Measurements from ENCODE around the gene STX1B. TPM values are rescaled to one million over a fixed set of nuclear protein-coding genes. Genes with fewer than 3 reads are reported as not detected.
A peak's percentile ranks its signal among the peaks of the same experiment; 100 is the strongest.
"Not testable (repeated sequence)": the region's sequence is repeated elsewhere in the genome, so short reads cannot be mapped to it uniquely, and the experiment has no call there.

The STX1B gene
- total RNA-seq, 1 donor from 2014 or later: 2.1 TPM

- DNase-seq (ENCODE audit: low spot score): no peak
- ATAC-seq: no peak
- intact Hi-C loops (cut with DNase I): no loop called here
Observed at GRCh38 chr16:30946671-30947540, 63.5 kb downstream of the STX1B start.

DNA sequence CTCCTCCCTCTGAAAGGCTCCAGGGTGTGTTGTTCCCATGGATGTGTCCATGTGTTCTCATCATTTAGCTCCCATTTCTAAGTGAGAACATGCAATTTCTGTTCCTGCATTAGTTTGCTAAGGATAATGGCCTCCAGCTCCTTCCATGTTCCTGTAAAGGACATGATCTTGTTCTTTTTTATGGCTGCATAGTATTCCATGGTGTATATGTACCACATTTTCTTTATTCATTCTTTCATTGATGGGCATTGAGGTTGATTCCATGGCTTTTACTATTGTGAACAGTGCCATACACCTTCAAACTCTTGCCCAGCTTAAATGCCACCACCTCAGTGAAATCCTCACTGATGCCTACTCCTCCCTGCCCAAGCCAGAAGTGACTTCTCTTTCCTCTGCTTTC is 66.1 kb downstream of the STX1B start:
- DNase-seq (ENCODE audit: low spot score) (no peak), ATAC-seq (no peak)
- intact Hi-C loops (cut with DNase I): no loop called here

DNA sequence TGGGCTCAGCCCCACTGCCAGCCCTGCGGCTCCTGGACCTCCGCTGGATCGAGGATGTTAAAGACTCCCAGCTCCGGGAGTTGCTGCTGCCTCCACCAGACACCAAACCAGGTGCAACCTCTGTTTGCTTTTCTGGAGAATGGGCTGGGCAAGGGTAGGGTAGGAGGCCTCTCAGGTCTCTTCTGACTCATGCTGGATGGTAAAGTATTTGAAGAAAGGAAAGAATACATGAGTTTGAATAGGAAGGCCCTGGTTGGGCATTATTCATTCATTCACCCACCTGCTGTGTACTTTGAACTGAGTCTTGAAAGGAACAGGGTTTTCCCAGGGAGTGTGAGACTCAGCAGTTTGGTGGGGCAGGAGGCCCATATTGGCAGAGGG is 68.0 kb downstream of the STX1B start:
- ATAC-seq (no peak), DNase-seq (ENCODE audit: low spot score) (no peak)
- intact Hi-C loops (cut with DNase I): no loop called here

DNA sequence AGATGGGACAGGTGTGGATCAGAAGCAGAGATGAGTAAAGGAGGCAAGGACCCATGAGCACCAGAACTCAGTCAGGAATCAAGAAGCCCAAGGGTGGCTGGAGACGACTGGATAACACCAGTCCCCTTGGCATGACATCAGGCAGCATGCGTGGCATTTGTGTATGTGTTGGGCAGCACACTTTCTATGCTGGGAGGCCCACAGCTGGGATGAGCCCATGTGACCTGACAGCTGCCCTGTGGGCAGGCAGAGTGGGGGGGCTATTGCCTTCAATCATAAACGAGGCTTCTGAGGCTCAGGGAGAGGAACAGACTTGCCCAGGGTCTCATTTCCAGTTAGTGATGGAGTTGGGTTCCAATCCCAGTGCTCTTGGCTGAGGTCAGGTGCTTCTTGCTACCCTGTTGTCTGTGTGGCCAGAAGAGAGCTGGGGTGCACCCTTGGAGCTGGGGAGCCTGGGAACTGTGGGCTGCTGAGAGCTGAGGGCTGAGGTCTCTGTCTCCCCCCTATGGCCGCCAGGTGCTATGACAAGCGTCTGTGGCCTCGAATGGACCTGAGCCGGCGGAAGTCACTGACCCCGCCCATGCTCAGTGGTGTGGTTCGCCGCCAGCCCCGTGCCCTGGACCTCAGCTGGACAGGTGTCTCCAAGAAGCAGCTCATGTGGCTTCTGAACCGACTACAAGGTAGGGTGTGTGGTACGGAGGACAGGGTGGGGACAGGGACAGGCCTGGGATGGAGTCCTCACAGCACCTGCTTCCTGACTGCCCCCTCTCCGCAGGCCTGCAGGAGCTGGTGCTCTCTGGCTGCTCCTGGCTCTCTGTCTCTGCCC is 68.6 kb downstream of the STX1B start:
- intact Hi-C loops (cut with DNase I): no loop called here
- DNase-seq (ENCODE audit: low spot score): no peak
- peak; percentile 84 for ATAC-seq

GRCh38 chr16:30939571-30939970 is 70.9 kb downstream of the STX1B start:
- DNase-seq (ENCODE audit: low spot score); intact Hi-C loops (cut with DNase I); ATAC-seq: not testable (repeated sequence)

Other genes with a start within 250 kb of the STX1B start
- 5.5 TPM for gene CFAP119, start 248.6 kb downstream of the STX1B start, total RNA-seq
- 92.9 TPM for gene RNF40, start 248.3 kb downstream of the STX1B start, total RNA-seq
- 14.0 TPM for gene ZNF629, start 223.4 kb downstream of the STX1B start, total RNA-seq
- gene BCL7C, start 116.6 kb downstream of the STX1B start, total RNA-seq: 36.6 TPM
- 13.3 TPM for gene CTF1, start 114.0 kb downstream of the STX1B start, total RNA-seq
- gene FBXL19, start 87.1 kb downstream of the STX1B start, total RNA-seq: 13.1 TPM
- gene ORAI3, start 61.6 kb downstream of the STX1B start, total RNA-seq: 21.8 TPM
- gene SETD1A, start 52.9 kb downstream of the STX1B start, total RNA-seq: 17.8 TPM
- 16.3 TPM for gene HSD3B7, start 25.4 kb downstream of the STX1B start, total RNA-seq
- gene STX4, start 22.9 kb upstream of the STX1B start, total RNA-seq: 93.5 TPM
- 6.8 TPM for gene ZNF668, start 63.6 kb upstream of the STX1B start, total RNA-seq
- gene ZNF646, start 63.8 kb upstream of the STX1B start, total RNA-seq: 16.3 TPM
- gene PRSS53, start 78.3 kb upstream of the STX1B start, total RNA-seq: 3.1 TPM
- gene VKORC1, start 84.2 kb upstream of the STX1B start, total RNA-seq: 65.0 TPM
- 35.0 TPM for gene BCKDK, start 97.7 kb upstream of the STX1B start, total RNA-seq
- gene KAT8, start 107.0 kb upstream of the STX1B start, total RNA-seq: 67.3 TPM
- gene PRSS8, start 125.1 kb upstream of the STX1B start, total RNA-seq: not detected
- gene PRSS36, start 139.4 kb upstream of the STX1B start, total RNA-seq: 4.3 TPM
- 259 TPM for gene FUS, start 169.5 kb upstream of the STX1B start, total RNA-seq
- gene PYCARD, start 192.1 kb upstream of the STX1B start, total RNA-seq: 20.3 TPM
- 0.40 TPM for gene TRIM72, start 203.5 kb upstream of the STX1B start, total RNA-seq
- not detected for gene PYDC1, start 206.5 kb upstream of the STX1B start, total RNA-seq
- 26.2 TPM for gene ITGAM, start 249.3 kb upstream of the STX1B start, total RNA-seq

All from sciatic nerve (tissue), 2 donors.